ENCODE measurements around the gene SLC38A7.
A peak's percentile ranks its signal among the peaks of the same experiment; 100 is the strongest.

DNA sequence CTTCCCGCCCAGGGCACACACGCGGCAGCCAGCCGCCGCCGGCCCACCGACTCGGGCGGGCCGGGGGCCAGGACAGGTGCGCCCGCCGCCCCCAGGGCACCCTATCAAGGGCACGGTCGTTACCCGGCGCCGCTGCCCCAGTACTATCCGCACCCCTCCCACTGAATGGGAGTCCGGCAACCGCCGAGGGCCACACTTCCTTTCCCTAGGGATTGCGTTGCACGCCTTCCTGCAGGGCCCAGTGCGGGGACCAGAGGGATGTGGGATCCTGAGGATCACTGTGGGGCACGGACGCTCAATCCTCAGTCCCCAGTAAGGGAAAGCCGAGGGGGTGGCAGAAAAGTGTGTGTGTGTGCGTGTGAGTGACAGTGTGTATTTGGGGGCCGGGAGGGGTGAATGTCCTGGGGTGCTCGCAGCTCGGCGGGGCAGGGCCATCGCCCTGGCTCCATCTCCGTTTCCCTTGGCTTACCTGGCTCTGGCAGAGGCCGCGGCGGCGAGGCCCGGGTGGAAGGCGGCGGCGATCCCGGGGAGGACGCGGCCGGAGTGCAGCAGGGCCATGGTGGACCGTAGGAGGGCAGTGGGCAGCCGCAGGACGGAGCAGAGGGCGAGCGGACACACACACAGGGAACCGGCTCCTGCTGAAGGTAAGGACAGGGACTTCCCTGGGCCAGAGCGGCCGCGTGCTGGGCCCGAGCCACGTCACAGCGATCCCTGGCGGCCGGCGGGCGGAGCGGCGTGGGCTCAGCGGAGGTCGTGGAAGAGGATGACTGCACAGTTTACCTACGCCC lies 49.3 kb upstream of the SLC38A7 start, which contains the start of gene GOT2:
- TF ChIP-seq, protein P1, sequence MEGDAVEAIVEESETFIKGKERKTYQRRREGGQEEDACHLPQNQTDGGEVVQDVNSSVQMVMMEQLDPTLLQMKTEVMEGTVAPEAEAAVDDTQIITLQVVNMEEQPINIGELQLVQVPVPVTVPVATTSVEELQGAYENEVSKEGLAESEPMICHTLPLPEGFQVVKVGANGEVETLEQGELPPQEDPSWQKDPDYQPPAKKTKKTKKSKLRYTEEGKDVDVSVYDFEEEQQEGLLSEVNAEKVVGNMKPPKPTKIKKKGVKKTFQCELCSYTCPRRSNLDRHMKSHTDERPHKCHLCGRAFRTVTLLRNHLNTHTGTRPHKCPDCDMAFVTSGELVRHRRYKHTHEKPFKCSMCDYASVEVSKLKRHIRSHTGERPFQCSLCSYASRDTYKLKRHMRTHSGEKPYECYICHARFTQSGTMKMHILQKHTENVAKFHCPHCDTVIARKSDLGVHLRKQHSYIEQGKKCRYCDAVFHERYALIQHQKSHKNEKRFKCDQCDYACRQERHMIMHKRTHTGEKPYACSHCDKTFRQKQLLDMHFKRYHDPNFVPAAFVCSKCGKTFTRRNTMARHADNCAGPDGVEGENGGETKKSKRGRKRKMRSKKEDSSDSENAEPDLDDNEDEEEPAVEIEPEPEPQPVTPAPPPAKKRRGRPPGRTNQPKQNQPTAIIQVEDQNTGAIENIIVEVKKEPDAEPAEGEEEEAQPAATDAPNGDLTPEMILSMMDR (IDR thresholded peaks at IDR 0.05 in 2 of 3, conservative IDR thresholded peaks at IDR 0.05 in 1 of 3; ENCODE audit: borderline replicate concordance in 1 of 3, insufficient read depth in 1 of 3, low read depth in 2 of 3, low read length in 2 of 3) = peak; percentile 46 to 95 (median 89); a peak in 5 of 6 replicates
- peak; percentile 72 for TF ChIP-seq YY1 (IDR thresholded peaks at IDR 0.05; ENCODE audit: extremely low read depth, insufficient replicate concordance, low read depth, low read length)
- TF ChIP-seq POLR2AphosphoS5 (IDR thresholded peaks at IDR 0.05; ENCODE audit: low read depth, low read length) = peak; percentile 74
- peak; percentile 70 for TF ChIP-seq POLR2A (IDR thresholded peaks at IDR 0.05; ENCODE audit: borderline replicate concordance, extremely low read depth, insufficient read depth, insufficient read length)
- TF ChIP-seq MAX (IDR thresholded peaks at IDR 0.05) = peak; percentile 87
- TF ChIP-seq CBX3 (IDR thresholded peaks at IDR 0.05; ENCODE audit: low read depth) = peak; percentile 96
- TF ChIP-seq EZH2 (IDR thresholded peaks at IDR 0.05) = no peak
- TF ChIP-seq RAD21 (IDR thresholded peaks at IDR 0.05; ENCODE audit: low read depth) = no peak
- peak; percentile 96 for TF ChIP-seq ZFX (IDR thresholded peaks at IDR 0.05)
- no peak for TF ChIP-seq ZNF274 (IDR thresholded peaks at IDR 0.05; ENCODE audit: low read depth, low read length)
- TF ChIP-seq SP1 (IDR thresholded peaks at IDR 0.05; ENCODE audit: low read depth) = peak; percentile 30; the same call in 1 of the 2 replicates
- no peak for TF ChIP-seq ATF3 (IDR thresholded peaks at IDR 0.05)
- TF ChIP-seq FOSL1 (IDR thresholded peaks at IDR 0.05; ENCODE audit: low read depth) = no peak
- no peak for TF ChIP-seq EZH2phosphoT487 (IDR thresholded peaks at IDR 0.05; ENCODE audit: borderline replicate concordance)
